NCI-H524 treated with DMSO at 0.1 percent for 48 hours (cell line): ENCODE measurements around the gene PSD2.
"Not testable (repeated sequence)": the region's sequence is repeated elsewhere in the genome, so short reads cannot be mapped to it uniquely, and the experiment has no call there.

Experiments
- DNase-seq: peaks from one replicate; lab custom pipeline; 2025; lab: John Stamatoyannopoulos, UW

Gene PSD2

GRCh38 chr5:139789116-139789844 is 6.3 kb upstream of the PSD2 start:
- no peak for DNase-seq

GRCh38 chr5:139789845-139790189 is 5.8 kb upstream of the PSD2 start:
- no peak for DNase-seq

GRCh38 chr5:139792218-139792617 is 3.4 kb upstream of the PSD2 start:
- no peak for DNase-seq

- DNase-seq = not testable (repeated sequence)
Measured at GRCh38 chr5:139792655-139793054, 3.0 kb upstream of the PSD2 start.

DNA sequence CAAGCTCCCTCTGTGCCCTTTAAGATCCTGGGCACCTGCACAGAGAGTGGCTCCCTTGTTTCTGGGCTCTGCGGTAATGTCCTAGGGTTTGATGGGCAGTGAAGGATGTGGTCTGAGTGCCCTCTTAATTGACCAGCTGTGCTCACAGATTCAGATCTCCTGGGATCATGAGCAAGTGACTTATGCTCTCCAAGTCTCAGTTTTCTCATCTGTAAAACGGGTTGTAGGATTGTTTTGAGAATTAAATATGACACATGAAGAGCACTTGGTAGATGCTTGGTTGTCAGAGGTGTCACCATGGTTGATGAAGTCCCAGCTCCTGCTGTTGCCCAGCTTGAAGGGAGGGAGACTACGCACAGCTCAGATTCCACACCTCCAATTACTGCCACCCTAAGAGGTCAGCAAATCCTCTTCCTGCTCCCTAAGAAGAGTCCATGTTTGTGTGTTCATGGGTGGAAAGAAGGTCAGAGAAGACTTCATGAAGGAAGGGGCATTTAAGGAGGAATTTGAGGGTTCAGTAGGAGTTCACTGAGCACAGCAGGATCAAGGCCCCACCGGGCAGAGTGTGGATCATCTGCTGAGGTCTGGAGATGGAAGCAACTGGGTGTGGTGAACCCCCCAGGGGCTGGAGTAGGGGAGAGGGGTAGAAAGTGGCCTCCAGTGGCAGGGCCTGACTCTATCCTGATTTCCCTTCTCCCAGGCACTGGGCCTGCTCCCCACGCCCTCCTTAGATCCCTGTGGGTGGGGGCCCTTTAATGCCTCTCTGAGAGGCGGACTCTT is 1.4 kb upstream of the PSD2 start:
- no peak for DNase-seq

- no peak for DNase-seq
Measured at GRCh38 chr5:139796061-139796806, 626 bp downstream of the PSD2 start.

DNA sequence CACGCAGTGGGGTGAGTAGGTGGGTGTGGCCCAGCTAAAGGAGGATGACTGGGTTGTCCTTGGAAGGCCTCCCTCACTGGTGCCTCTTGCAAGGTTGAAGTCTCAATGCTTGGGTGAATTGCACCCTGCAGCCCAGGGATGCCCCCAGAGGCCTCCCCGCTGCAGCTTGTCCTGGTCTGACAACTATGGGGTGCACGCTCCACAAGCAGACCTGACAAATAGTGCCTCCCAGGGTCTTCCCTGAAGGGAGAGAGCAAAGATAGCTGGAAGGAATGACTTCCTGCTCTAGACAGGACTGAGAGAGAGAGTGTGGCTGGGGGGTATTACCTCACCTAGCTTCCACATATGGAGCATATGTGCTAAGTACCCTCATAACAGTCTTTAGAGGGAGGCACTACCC is 1.7 kb downstream of the PSD2 start:
- no peak for DNase-seq

DNA sequence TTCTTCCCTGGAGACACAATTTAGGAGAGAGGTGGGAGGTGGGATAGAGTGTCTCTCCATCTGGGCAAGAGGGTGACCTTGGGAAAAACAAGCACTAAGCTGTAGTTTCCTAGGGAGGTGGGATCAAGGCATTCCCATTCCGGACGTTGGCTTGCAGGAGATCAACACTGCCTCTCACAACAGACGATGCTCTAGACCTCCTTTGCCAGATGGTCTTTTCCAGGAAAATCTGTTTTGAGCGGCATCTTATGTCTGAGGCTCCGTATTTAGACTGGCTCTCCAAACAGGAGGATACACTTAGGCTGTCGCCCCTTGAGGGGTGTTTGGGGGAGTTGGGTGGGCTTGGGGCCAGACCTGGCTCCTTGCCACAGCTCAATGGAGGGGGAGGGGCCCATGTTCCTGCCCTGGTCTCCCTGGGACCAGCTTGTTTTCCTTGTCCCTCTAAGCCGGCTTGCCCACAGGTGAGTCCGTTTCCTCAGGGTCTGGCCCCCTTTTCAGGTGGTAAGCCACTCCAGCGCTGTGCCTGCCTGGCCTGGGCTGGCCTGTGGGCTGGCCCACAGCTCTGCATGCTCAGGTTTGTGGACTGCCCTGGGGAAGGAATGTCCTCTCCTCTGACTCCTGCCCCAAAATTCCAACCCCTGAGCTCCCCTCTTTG is 2.4 kb downstream of the PSD2 start:
- DNase-seq = peak; percentile 92

GRCh38 chr5:139798883-139799282 is 3.3 kb downstream of the PSD2 start:
- DNase-seq = no peak

GRCh38 chr5:139799359-139799758 is 3.8 kb downstream of the PSD2 start:
- DNase-seq = no peak

- no peak for DNase-seq
Measured at GRCh38 chr5:139803978-139804377, 8.4 kb downstream of the PSD2 start.

DNA sequence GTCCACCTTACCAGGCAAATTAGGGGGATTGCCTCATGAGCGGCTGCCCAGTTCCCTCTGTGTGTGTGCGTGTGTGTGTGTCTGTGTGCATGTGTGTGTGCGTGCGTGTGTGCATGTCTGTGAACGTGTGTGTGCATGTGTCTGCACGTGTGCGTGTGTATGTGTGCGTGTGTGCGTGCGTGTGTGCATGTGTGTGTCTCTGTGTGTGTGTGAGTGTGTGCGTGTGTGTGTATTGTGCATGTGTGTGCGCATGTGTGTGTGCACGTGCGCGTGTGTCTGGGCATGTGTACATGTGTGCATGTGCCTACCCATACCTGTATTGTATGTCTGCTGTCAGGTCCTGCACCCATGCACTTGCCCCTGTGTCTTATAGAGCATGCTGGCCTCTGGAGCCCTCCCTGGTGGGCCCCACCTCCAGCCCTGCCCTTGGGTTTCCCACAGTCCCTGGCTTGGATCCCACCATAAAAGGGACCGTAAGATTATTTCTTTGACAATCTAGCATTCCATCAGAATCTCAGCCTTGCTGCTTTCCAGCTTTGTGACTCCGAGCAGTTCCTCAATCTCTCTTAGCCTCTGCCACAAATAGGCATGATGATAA is 9.3 kb downstream of the PSD2 start:
- DNase-seq = no peak

DNA sequence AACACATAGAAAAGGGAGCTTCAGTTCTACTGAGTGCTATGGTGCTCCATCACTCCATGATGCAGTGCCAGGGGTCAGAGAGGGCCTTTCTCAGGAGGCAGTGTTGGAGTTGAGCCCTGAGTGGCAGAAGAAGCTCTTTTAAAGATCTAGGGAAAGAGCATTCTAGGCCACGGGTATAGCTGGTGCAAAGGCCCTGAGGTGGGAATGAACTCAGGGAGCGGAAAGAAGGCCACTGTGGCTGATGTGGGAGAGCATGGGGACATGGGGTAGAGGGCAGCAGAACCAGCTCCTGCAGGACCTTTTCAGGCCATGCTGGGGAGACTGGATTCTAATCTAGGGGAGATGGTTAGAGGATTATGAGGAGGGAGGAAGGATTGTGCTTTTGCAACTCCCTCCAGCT is 9.9 kb downstream of the PSD2 start:
- DNase-seq = no peak

GRCh38 chr5:139806111-139806510 is 10.5 kb downstream of the PSD2 start:
- no peak for DNase-seq

- no peak for DNase-seq
Measured at GRCh38 chr5:139806726-139807646, 11.4 kb downstream of the PSD2 start.

- no peak for DNase-seq
Measured at GRCh38 chr5:139807647-139808030, 12.0 kb downstream of the PSD2 start.

DNA sequence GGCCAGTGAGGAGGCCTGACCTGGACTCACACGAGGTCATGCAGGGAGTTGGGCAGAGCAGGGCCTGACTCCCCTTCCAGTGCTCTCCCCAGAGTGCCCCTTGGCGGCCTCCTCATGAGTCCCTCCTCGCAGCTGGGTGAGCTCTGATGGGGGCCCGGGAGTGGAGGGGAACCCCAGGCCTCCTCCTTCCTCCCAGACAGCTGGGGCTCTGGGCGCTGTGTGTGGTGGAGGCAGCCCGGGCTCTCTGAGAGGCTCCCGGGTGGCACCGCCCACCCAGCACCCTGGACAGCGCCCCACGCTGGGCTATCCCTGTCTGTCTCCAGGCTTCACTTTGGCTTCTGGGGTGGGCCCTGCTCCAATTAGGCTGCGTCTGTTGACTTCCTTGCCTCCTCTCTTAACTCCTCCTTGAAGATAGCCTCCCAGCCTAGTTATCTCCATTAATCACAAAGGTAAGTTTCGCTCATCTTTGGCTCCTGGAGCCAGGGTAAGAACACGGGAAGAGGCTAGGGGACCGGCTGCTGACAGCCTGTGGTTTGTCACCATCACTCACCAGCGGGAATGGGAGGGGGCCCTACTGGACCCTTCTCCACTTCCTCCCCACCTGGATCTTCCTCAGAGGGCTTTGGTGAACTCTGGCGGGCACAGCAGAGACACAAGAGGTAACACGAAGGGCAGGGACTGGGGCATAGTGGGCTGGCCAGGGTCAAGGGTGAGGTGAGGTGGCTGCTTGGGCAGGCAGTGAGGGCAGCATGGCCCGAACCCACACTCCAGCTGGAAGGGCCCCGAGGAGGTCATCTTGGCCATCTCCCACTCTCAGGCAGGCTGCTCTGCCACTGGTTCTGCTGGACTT is 13.1 kb downstream of the PSD2 start:
- no peak for DNase-seq

- no peak for DNase-seq
Measured at GRCh38 chr5:139809331-139809810, 13.8 kb downstream of the PSD2 start.

GRCh38 chr5:139810341-139811273 is 15.0 kb downstream of the PSD2 start:
- DNase-seq = no peak
